ENCODE measurements around the gene NAPSA. TPM values are rescaled to one million over a fixed set of nuclear protein-coding genes. Genes with fewer than 3 reads are reported as not detected.

The NAPSA gene
- total and polyA plus RNA-seq, 9 of the 15 experiments (the other 6 are each of a cell fraction or from before 2014, with no cell fraction given), result 0.25 to 1.9 (median 0.69) TPM

- TF ChIP-seq ZNF280B (CRISPR knock-in tag; IDR thresholded peaks at IDR 0.05) (0 out of 2 replicates have a peak, but pooled peaks have one; percentile 63), IFI16 (CRISPR knock-in tag; IDR thresholded peaks at IDR 0.05) (no peak), BRD4 (IDR thresholded peaks at IDR 0.05) (no peak), SMARCA4 (IDR thresholded peaks at IDR 0.05) (no peak), XRCC5 (IDR thresholded peaks at IDR 0.05; ENCODE audit: low read depth, low read length) (no peak), ELF1 (tag; IDR thresholded peaks at IDR 0.05) (no peak), PPARD (CRISPR knock-in tag; IDR thresholded peaks at IDR 0.05) (no peak), NCOA4 (IDR thresholded peaks at IDR 0.05; ENCODE audit: partially characterized antibody) (no peak), SRSF3 (IDR thresholded peaks at IDR 0.05; ENCODE audit: insufficient read depth, low read length) (no peak), HMGXB4 (CRISPR knock-in tag; IDR thresholded peaks at IDR 0.05) (0 out of 2 replicates have a peak, but pooled peaks have one; percentile 19), TCF7 (IDR thresholded peaks at IDR 0.05; ENCODE audit: borderline replicate concordance) (peak; percentile 31; the same call in 1 of the 2 replicates), RBBP5 (IDR thresholded peaks at IDR 0.05; ENCODE audit: borderline replicate concordance, insufficient read depth, low read length, poor library complexity, severe bottlenecking) (no peak), ZNF347 (CRISPR knock-in tag; IDR thresholded peaks at IDR 0.05; ENCODE audit: low read depth) (0 out of 2 replicates have a peak, but pooled peaks have one; percentile 39), TAF15 (IDR thresholded peaks at IDR 0.05; ENCODE audit: low read depth, low read length) (no peak), SIN3B (IDR thresholded peaks at IDR 0.05; ENCODE audit: low read depth) (peak; percentile 64), TSHZ1 (CRISPR knock-in tag; IDR thresholded peaks at IDR 0.05) (no peak), ELF2 (CRISPR knock-in tag; IDR thresholded peaks at IDR 0.05) (peak; percentile 91), PTRF (tag; IDR thresholded peaks at IDR 0.05) (no peak), ZNF444 (CRISPR knock-in tag; IDR thresholded peaks at IDR 0.05) (no peak), ZNF512 (tag; IDR thresholded peaks at IDR 0.05) (no peak)
These were observed 18.6 kb upstream of the NAPSA start, which contains the start of gene POLD1 (continued) for GRCh38 chr19:50383852-50384684.

All from K562 (cell line).